Kidney (tissue), 14 donors: Measurements from ENCODE around the gene B3GNT5. TPM values are rescaled to one million over a fixed set of nuclear protein-coding genes. Genes with fewer than 3 reads are reported as not detected.

Source experiments
- DNase-seq, 5 donors: peaks; one replicate each; pipeline ENCODE4 v3.0.0-alpha.2; 2013 to 2020
- FAIRE-seq: peaks from 2 replicates; lab custom pipeline; 2012; peaks lifted over from hg19 to GRCh38; lab: Jason Lieb, UNC
- H3K27ac ChIP-seq, 2 donors: one replicate each; pipeline ENCODE4 v1.7.0; 2013; ENCODE audit warnings: low read depth in 2 of 2, low read length in 2 of 2, inconsistent platforms in 1 of 2
- H3K27me3 ChIP-seq: one replicate; pipeline ENCODE4 v1.7.1; 2013; ENCODE audit warnings: low read length, inconsistent platforms; ENCODE audit not compliant: control insufficient read depth, insufficient read depth
- H3K36me3 ChIP-seq, 3 donors: one replicate each; pipeline versions ENCODE4 v1.7.0 to v1.7.1; 2013; ENCODE audit warnings: low read length in 3 of 3, control low read depth in 1 of 3, inconsistent platforms in 1 of 3; ENCODE audit not compliant: insufficient read depth in 3 of 3, control insufficient read depth in 2 of 3
- H3K4me1 ChIP-seq, 3 donors: one replicate each; pipeline versions ENCODE4 v1.7.0 to v1.7.1; 2013; ENCODE audit warnings: low read length in 3 of 3, inconsistent platforms in 1 of 3, low read depth in 1 of 3; ENCODE audit not compliant: control insufficient read depth in 2 of 3, insufficient read depth in 2 of 3
- H3K4me3 ChIP-seq, 3 donors: one replicate each; pipeline versions ENCODE4 v1.7.0 to v1.8.1; 2013; ENCODE audit warnings: low read length in 3 of 3, control low read depth in 1 of 3, inconsistent platforms in 1 of 3
- H3K9ac ChIP-seq, 3 donors: one replicate each; pipeline versions ENCODE4 v1.7.0 to v1.7.1; 2013; ENCODE audit warnings: low read length in 3 of 3, control low read depth in 1 of 3, inconsistent platforms in 1 of 3
- H3K9me3 ChIP-seq, 3 donors: one replicate each; pipeline versions ENCODE4 v1.7.0 to v1.7.1; 2013; ENCODE audit warnings: low read length in 3 of 3, control low read depth in 1 of 3, inconsistent platforms in 1 of 3; ENCODE audit not compliant: control insufficient read depth in 2 of 3, insufficient read depth in 1 of 3
- intact Hi-C: fragments of 100-400 bp; cut with DNase I; formaldehyde crosslinking; loops from one replicate; pipeline ENCODE4 v1.11.1; 2022
- polyA plus RNA-seq: library from polyadenylated mRNA; stranded (reverse); fragments of 350-450 nt; fragmentation: Illumina TruSeq; extraction: RNeasy Lipid Tissue Mini Kit (QIAGEN cat#74804); gene quantifications from one replicate; pipeline ENCODE4 v1.2.3, GENCODE V29; 2014; ENCODE audit warnings: low read depth, low replicate concordance; ENCODE audit not compliant: insufficient read depth
- total RNA-seq: library from RNA; stranded (reverse); fragmentation: NEBNext Ultra II Directional; extraction: Animal tissue kit (Norgen Biotek cat#: 25700); gene quantifications from one replicate; pipeline ENCODE4 v1.2.1, GENCODE V29; 2021
- TF ChIP-seq, protein P1 (sequence below): IDR thresholded peaks from 3 replicates; pipeline ENCODE4 v1.5.1; 2012; ENCODE audit warnings: mild to moderate bottlenecking, moderate library complexity, borderline replicate concordance; ENCODE audit not compliant: insufficient read depth; ENCODE audit errors: extremely low read depth
- donor health status: control.
- donor health status: control.
- donor health status: control.
- donor health status: control.
- donor health status: control.
- donor health status: DM: yes; HTN: yes; CAD: no.
- donor health status: Normal renal cell carcinoma (clear cell type).

B3GNT5 gene
- total and polyA plus RNA-seq, 2 donors from 2014 or later = 2.4 to 9.9 TPM

DNA sequence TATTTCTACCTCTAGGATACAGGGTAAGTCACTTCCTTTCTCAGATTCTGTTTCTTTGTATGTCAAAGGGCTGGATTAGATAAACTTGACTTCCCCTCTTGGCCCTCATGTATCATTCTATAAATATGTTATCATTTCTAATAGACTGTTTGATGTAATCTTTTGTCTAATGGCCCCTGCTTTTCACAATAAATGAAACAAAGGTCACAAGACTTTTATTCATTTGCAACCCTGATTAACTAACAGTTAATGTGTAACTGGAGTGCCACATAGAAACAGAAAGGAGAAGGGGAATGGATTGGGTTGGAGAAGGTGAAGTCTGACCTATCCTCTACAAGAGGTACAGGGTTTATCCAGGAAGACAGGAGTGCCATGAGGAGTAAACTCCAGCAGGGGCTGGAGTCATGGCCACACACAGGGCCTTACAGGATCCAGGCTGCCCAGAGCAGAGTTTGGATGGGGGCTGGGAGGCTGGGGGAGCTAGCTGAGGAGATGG lies 8.0 kb upstream of the B3GNT5 start:
- peaks cover 0 to 9% (median 0%) of the 10 kb centered on the region in 3 donors for H3K9me3 ChIP-seq
- DNase-seq = peak in 2 of 5 donors; percentile 32 to 46
- no peaks in the 10 kb centered on the region for H3K27me3 ChIP-seq
- intact Hi-C loops = no loop called here
- H3K4me1 ChIP-seq = peaks cover 0 to 16% (median 8%) of the 10 kb centered on the region in 3 donors
- no peaks in the 10 kb centered on the region for H3K36me3 ChIP-seq
- peak; percentile 83 for FAIRE-seq
- no peak overlapping the region for H3K9ac ChIP-seq
- TF ChIP-seq, protein P1, sequence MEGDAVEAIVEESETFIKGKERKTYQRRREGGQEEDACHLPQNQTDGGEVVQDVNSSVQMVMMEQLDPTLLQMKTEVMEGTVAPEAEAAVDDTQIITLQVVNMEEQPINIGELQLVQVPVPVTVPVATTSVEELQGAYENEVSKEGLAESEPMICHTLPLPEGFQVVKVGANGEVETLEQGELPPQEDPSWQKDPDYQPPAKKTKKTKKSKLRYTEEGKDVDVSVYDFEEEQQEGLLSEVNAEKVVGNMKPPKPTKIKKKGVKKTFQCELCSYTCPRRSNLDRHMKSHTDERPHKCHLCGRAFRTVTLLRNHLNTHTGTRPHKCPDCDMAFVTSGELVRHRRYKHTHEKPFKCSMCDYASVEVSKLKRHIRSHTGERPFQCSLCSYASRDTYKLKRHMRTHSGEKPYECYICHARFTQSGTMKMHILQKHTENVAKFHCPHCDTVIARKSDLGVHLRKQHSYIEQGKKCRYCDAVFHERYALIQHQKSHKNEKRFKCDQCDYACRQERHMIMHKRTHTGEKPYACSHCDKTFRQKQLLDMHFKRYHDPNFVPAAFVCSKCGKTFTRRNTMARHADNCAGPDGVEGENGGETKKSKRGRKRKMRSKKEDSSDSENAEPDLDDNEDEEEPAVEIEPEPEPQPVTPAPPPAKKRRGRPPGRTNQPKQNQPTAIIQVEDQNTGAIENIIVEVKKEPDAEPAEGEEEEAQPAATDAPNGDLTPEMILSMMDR = no peak
- H3K4me3 ChIP-seq = no peak overlapping the region
- H3K27ac ChIP-seq = peak overlapping the region; percentile 68 to 81

DNA sequence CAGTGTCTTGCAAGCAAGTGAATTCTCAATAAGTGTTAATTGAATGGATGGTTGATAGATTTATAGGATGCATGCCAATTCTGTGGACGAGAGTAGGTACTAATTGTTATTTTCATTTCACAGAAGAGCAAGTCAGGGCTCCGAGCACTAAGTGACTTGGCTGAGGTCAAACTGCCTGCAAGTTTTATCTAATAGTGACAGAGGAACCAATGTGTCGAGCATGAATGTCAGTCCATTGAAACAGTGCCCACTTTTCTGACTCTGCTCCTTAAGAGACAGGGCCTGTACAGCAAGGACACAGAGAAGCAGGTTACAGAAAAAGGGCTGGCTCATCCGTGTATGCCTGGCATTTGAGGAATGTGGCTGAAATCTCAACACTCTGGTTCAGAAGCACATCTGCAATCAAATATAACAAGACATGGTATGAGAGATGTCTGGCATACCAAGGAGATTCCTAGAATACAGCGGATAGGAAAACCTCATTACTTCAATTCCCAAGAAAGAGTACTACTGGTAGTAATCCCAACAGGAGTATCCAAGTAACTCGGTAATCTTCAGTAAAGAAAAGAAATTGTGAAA lies 6.0 kb upstream of the B3GNT5 start:
- TF ChIP-seq, protein P1 = no peak
- H3K27ac ChIP-seq = no peak overlapping the region
- no peak overlapping the region for H3K9ac ChIP-seq
- H3K27me3 ChIP-seq = no peaks in the 10 kb centered on the region
- H3K4me1 ChIP-seq = peaks cover 0 to 16% (median 8%) of the 10 kb centered on the region in 3 donors
- no peak overlapping the region for H3K4me3 ChIP-seq
- DNase-seq = peak in 1 of 5 donors; percentile 29
- intact Hi-C loops = no loop called here
- no peaks in the 10 kb centered on the region for H3K36me3 ChIP-seq
- no peak for FAIRE-seq
- peaks cover 0 to 7% (median 0%) of the 10 kb centered on the region in 3 donors for H3K9me3 ChIP-seq

GRCh38 chr3:183249006-183249718 lies 3.9 kb upstream of the B3GNT5 start:
- Histone ChIP-seq H3K4me3 (no peak overlapping the region), H3K9ac (no peak overlapping the region), H3K36me3 (no peaks in the 10 kb centered on the region), H3K27me3 (no peaks in the 10 kb centered on the region), H3K9me3 (no peaks in the 10 kb centered on the region), H3K27ac (no peak overlapping the region), H3K4me1 (peaks cover 0 to 16% (median 8%) of the 10 kb centered on the region in 3 donors)
- FAIRE-seq = no peak
- intact Hi-C loops = no loop called here
- no peak for DNase-seq
- TF ChIP-seq, protein P1 = no peak
